AG08395 (cell line): ENCODE data around the gene MACROD2.

Experiments
- DNase-seq: peaks from one replicate; pipeline ENCODE4 v3.0.0; 2012; ENCODE audit warnings: mixed read lengths, low spot score

The MACROD2 gene

DNA sequence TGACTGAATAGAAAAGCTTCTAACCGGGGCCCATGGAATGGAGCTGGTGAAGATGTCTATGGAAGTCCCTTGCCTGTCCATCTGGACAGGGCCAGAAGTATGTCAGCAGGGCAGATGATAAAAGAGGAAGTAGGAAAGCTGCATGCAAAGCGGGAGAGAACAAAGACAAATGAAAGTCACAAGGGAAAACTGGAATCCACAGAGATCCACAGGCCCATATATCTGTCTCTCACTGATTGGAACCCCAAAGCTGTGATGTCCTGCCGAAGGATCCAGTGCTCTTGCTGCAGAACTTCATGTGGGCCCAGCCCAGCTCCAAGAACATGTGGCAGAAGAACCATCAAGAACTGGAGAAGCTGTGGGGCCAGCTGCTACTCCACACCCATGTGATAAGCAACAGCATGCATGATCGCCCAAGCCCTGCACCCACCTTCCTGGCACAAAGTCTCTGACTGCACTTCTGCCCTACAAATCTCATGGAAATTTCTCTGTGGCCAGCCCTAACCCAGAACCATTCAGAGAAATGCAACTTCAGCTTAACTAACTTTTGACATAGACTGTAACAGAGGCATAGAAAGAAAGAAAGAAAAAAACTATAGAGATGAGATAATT, 1862.0 kb downstream of the MACROD2 start:
- no peak for DNase-seq

DNA sequence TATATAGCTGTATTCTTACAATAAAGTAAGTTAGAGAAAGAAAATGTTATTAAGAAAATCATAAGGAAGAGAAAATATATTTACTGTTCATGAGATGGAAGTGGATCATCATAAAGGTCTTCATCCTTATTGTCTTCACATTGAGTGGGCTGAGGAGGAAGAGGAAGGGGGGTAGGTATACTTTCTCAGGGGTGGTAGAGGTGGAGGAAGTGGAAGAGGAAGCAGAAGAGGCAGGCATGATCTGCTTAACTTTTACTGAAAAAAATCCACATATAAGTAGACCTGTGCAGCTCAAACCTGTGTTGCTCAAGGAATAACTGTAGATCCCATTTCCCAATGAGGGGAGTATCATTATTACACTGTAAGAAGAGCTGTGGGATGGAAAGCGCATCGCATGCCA, 1863.7 kb downstream of the MACROD2 start:
- DNase-seq: no peak

GRCh38 chr20:15860850-15861249, 1865.5 kb downstream of the MACROD2 start:
- no peak for DNase-seq

DNA sequence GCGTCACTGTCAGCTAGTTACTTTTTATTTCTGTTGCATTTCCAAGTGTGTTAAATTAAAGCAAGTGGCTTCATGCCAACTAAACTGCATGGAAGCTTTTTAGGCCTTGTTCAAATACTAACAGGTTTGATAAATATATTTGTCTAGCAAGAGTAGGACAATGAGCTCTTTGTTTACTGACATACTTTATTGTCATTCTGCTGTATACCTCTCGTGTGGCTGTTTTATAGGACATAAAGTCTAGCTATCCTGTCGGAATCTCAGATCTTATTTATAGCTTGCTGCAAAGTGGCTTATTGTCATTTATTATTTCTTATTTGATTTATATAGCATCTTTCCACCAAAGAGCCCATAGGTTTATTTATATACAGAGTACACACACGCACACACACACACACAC, 1866.9 kb downstream of the MACROD2 start:
- DNase-seq: no peak

GRCh38 chr20:15863735-15864134, 1868.4 kb downstream of the MACROD2 start:
- DNase-seq: no peak

- DNase-seq: no peak
These were observed 1870.2 kb downstream of the MACROD2 start for GRCh38 chr20:15865553-15865952.

DNA sequence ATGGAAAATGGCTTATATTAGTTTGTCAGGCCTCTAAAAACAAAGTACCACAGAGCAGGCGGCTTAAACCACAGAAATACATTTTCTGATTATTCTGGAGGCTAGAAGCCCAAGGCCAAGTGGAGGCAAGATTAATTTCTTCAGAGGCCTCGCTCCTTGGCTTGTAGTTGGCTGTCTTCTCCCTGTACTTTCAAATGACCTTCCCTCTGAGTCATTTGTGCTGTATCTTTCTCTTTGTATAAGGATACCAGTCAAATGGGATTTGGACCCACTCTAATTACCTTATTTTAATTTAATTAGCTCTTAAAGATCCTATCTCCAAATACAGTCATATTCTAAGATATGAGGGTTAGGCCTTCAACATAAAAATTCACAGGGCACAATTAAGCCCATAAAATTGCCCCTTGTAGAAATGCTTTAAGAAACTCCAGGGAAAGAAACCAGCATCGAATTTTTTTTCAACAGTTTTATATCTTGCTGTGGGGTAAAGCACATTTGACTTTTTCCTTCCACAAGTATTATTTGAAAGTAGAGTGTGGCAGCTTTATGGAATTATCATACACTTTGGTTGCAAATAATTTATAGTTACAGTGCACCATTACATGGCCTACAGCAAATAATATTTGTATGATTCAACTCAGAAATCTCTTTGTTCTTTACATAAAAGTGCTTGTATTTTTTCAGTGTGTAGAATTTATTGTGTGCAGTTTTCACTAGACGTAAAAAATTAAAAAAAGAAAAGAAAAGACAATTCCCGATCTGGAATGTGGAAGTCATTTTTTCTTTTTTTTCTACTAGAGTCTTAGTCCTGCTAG, 1871.8 kb downstream of the MACROD2 start:
- no peak for DNase-seq

- DNase-seq: no peak
These were observed 1872.6 kb downstream of the MACROD2 start for GRCh38 chr20:15867899-15868298.

DNA sequence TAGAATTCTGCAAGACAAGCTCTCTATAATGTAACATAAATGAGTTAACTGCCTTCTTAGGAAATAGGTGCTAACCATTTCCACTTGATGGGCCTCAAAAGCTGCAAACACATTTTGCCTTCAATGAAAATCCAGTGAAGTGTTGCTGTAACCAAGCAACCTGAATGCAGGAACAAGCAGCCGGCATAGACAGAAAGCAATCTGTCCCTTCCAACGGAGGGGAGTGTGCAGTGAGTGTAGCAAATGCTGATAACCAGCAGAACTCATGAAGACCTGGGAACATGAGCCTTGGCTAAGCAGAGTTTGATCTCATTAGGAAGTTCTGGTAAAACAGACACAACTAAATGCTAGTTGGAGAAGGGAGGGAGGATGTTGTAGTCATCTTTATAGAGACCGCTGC, 1880.1 kb downstream of the MACROD2 start:
- DNase-seq: no peak

DNA sequence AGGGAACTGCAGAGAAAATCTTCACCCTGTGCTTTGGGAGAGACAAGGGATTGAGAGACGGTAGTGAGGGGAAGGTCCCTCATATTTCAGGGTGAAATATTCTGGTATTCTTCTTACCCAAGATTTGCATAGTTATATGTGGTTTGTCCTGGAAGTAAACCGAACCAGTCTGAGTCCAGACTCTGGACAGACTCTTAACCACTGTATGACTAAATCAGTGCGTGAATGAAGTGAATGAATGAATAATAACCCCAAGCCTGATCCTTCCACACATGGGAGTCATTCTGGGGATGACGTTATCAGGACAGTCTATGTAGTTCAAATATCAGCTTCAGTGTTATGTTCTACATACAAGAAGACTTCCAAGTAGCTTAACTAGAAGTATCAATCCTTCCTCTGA, 1887.2 kb downstream of the MACROD2 start:
- DNase-seq: peak; percentile 58

- no peak for DNase-seq
These were observed 1890.9 kb downstream of the MACROD2 start for GRCh38 chr20:15886250-15886649.

DNA sequence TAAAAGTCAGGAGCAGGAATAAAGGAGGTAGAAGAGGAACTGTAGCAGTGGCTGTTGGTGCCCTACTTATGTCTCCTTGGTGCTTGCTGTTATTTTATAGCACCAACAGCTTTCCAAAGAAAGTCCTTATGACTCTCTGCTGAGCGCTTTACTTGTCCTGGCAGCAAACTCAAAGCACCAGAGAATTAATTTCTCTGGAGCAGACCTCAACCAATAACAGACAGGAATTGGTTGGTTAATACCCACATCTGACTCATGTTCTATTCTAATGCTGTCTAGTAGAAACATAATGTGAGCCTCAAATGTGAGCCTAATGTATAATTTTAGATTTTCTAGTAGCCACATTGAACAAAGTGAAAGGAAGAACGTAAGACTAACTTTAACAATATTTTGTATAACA, 1892.1 kb downstream of the MACROD2 start:
- DNase-seq: no peak

DNA sequence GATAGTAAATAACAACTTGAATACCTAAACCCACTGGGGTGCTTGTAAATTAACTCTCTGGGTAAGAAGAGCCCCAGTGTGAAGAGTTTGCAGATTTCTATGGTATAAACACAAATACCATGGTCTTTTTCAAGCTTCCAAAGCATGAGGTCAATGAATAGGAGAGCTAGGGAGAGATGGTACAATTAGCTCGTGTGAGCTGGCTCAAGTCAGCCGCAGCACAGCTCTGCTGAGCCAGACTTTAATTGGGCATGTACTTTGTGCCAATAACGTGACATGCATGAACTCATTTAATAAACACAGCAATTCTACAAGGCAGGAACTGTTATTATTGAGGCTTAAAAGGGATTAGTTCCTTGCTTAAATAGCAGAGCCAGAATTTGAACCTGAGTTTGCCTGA, 1893.7 kb downstream of the MACROD2 start:
- no peak for DNase-seq

- no peak for DNase-seq
These were observed 1894.4 kb downstream of the MACROD2 start for GRCh38 chr20:15889514-15890256.

DNA sequence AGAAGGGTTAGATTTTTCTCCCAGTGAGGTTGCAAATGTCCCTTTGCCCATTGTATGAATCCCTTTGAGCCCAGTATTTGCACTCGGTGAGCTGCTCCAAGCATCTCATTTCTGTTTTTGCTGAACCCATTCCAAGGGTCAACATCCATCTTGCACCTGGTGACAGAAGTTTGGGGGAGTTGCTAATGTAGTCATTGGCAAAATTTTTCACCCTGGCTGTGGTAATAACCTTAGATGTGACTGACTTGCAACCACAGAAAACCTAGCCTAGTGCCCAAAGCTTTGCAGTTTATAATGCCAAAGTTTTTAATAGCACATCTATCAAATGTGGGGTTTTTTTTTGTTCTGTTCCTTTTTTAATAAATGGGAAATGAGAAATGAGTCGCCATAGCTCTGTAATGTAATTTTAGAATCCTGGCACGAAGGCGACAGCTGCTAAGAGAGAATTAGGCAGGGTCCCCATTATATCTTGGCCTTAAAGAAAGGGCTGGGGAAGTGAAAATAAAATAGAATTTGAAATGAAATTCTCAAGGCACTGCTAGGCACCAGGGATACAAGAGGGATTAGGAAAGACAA, 1895.2 kb downstream of the MACROD2 start:
- no peak for DNase-seq

- peak; percentile 51 for DNase-seq
These were observed 1899.8 kb downstream of the MACROD2 start for GRCh38 chr20:15895126-15895525.

GRCh38 chr20:15895560-15896084, 1900.3 kb downstream of the MACROD2 start:
- DNase-seq: no peak

GRCh38 chr20:15899967-15900366, 1904.7 kb downstream of the MACROD2 start:
- no peak for DNase-seq

DNA sequence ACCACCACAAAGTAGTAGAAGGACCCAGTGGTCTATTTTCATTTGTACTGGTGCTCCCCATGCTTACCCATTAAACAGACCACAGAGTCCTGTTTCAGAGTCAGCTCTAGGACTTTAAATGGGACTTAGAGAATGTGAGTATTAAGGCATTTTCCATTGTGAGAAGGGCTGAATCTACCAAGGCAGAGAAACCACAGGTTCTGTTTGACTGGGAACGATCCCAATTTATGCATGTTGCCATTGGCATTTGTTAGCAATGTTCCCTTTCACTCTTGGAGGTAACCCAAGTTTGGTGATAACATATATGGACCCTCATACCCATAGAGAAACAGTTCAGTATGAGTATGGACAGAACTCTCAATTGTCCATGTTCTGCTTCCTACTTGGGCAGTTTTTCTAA, 1905.1 kb downstream of the MACROD2 start:
- no peak for DNase-seq

- DNase-seq: no peak
These were observed 1907.2 kb downstream of the MACROD2 start for GRCh38 chr20:15902493-15902892.

DNA sequence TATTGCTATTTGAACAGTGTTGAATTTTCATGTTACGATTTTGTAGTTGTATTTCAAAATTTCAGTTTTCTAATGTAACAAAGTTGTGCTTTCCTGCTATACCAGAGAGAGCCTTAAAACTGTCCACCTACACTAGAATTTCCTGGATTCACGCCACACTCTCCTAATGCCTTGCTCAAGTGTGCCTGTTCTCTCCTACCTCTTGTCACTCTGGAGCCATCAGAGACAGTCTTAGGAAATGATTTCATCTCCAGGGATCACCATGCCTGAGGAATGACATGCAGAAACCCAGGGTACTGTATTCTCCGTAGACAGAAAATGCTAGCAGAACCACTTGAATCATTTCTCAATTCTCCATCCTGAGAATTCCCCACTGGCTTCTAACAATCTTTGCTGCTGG, 1910.3 kb downstream of the MACROD2 start:
- no peak for DNase-seq

DNA sequence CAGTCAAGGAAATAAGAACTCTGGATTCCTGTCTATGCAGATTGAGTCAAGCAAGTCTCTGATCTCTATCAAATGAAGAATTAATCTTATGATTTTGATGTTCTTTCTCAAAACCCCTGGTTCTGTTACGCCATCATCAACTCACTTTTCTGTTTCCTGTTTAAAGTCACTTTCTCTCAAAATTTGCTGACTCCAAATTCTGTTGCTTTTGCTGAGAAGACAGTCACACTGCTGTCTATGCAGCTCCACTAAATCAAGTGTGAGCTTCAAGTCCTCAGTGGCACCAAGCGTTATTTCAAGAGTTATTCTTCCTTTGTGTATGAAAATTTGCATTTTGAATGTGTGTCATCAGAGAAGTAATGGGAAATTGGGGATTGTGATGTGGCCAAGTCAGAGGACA, 1914.7 kb downstream of the MACROD2 start:
- DNase-seq: no peak
